ENCODE measurements around the gene DMD. TPM values are rescaled to one million over a fixed set of nuclear protein-coding genes. Genes with fewer than 3 reads are reported as not detected.

Gene DMD
- total and polyA plus RNA-seq, 9 donors = 14.0 to 70.5 (median 37.6) TPM

DNA sequence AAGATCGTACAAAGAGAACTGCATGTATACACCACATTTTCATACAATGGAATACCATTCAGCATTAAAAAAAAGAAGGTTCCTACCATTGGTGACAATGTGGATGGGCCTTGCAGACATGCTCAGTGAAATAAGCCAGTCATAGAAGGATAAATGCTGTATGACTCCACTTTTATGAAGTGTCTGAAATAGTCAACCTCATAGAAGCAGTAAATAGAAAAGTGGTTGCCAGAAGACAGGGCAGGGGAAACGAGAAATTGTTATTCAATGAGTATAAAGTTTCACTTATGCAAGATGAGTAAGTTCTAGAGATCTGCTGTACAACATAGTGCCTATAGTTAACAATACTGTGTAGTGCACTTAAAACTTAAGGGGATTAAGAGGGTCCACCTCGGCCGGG is 1882.1 kb downstream of the DMD start:
- intact Hi-C loops (cut with DNase I) = no loop called here
- no peak overlapping the region for H3K4me3 ChIP-seq
- WGBS, 3 donors = 74 to 84% (median 80%) methylated on average over 4 of the region's 4 CpGs
- DNase-seq = no peak
- no peaks in the 10 kb centered on the region for H3K27me3 ChIP-seq
- TF ChIP-seq EP300 (IDR thresholded peaks at IDR 0.05) = no peak
- no peak for TF ChIP-seq POLR2A (IDR thresholded peaks at IDR 0.05)
- TF ChIP-seq, protein P1, sequence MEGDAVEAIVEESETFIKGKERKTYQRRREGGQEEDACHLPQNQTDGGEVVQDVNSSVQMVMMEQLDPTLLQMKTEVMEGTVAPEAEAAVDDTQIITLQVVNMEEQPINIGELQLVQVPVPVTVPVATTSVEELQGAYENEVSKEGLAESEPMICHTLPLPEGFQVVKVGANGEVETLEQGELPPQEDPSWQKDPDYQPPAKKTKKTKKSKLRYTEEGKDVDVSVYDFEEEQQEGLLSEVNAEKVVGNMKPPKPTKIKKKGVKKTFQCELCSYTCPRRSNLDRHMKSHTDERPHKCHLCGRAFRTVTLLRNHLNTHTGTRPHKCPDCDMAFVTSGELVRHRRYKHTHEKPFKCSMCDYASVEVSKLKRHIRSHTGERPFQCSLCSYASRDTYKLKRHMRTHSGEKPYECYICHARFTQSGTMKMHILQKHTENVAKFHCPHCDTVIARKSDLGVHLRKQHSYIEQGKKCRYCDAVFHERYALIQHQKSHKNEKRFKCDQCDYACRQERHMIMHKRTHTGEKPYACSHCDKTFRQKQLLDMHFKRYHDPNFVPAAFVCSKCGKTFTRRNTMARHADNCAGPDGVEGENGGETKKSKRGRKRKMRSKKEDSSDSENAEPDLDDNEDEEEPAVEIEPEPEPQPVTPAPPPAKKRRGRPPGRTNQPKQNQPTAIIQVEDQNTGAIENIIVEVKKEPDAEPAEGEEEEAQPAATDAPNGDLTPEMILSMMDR (IDR thresholded peaks at IDR 0.05) = no peak
- no peak overlapping the region for H3K27ac ChIP-seq
- H3K9me3 ChIP-seq = no peaks in the 10 kb centered on the region
- H3K4me1 ChIP-seq (ENCODE audit: insufficient read depth) = no peaks in the 10 kb centered on the region
- no peaks in the 10 kb centered on the region for H3K36me3 ChIP-seq

DNA sequence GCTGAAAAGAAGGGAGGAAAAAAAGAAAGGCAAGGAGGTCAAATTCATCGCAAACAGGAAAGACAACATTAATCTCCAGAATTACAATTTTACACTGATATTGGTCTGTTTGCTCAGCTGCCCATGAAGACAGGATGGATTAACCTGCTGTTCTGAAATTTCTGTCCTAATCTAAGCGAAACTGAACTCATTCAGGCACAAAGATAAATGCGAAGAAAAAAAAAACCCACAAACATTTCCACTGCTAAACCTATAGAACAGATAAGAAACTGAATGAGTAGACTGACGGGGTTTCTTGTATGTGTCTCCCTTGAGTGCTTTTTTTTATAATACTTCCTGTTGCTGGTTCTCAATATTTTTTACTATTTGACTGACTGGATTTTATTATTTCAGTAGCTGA is 1887.7 kb downstream of the DMD start:
- intact Hi-C loops (cut with DNase I) = no loop called here
- 63 to 75% (median 72%) methylated on average over 4 of the region's 4 CpGs for WGBS, 3 donors
- Histone ChIP-seq H3K36me3 (no peaks in the 10 kb centered on the region), H3K27me3 (no peaks in the 10 kb centered on the region), H3K27ac (no peak overlapping the region), H3K4me3 (no peak overlapping the region), H3K4me1 (ENCODE audit: insufficient read depth) (no peaks in the 10 kb centered on the region), H3K9me3 (no peaks in the 10 kb centered on the region)
- TF ChIP-seq, protein P1 (IDR thresholded peaks at IDR 0.05) = no peak
- no peak for TF ChIP-seq POLR2A (IDR thresholded peaks at IDR 0.05)
- TF ChIP-seq EP300 (IDR thresholded peaks at IDR 0.05) = no peak
- DNase-seq = no peak

DNA sequence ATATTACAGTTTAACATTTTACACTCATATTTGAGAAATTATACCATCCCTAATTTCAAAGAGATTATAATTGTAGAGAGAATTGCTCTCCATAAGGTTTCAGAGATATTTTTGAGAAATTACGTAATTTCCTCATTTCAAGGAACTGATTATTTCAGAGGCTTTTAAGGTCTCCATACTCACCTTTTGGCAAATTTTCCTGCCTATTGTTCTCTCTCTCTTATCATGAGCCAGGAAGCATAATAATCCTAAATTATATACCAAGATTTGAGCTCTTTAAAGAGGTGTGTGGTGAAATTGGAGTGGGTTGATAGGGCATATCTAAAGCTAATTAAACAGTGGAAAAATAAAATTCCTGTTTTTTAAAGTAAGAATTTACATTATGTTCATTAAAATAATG is 1890.6 kb downstream of the DMD start:
- no peak overlapping the region for H3K4me3 ChIP-seq
- no peaks in the 10 kb centered on the region for H3K36me3 ChIP-seq
- intact Hi-C loops (cut with DNase I) = no loop called here
- 89 to 93% (median 92%) methylated on average over 1 of the region's 1 CpG for WGBS, 3 donors
- no peak overlapping the region for H3K27ac ChIP-seq
- no peaks in the 10 kb centered on the region for H3K27me3 ChIP-seq
- H3K4me1 ChIP-seq (ENCODE audit: insufficient read depth) = no peaks in the 10 kb centered on the region
- H3K9me3 ChIP-seq = no peaks in the 10 kb centered on the region
- no peak for DNase-seq
- TF ChIP-seq POLR2A (IDR thresholded peaks at IDR 0.05) = no peak
- TF ChIP-seq, protein P1 (IDR thresholded peaks at IDR 0.05) = no peak

DNA sequence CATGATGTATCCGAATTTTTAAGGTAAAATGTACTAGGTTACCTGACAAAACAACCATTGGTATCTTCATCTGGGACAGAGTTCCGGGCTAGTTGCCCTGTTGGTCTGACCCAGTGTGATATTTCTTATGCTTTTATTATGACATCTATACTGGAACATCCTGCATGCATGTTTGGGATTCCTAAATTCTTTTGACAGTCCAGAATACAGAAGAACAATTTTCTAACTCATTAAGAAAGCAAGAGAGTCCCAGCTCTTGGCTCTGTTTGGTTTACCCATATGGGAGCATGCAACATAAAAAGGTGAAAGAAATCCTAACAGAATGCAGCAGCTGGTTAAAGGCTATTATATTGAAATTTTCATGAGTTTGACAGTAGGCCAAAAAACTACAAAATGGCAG is 1891.8 kb downstream of the DMD start:
- intact Hi-C loops (cut with DNase I) = no loop called here
- WGBS, 3 donors = 16 to 21% (median 20%) methylated on average over 2 of the region's 2 CpGs
- DNase-seq = no peak
- Histone ChIP-seq H3K27ac (no peak overlapping the region), H3K36me3 (no peaks in the 10 kb centered on the region), H3K4me3 (no peak overlapping the region), H3K9me3 (no peaks in the 10 kb centered on the region), H3K27me3 (no peaks in the 10 kb centered on the region), H3K4me1 (ENCODE audit: insufficient read depth) (no peaks in the 10 kb centered on the region)
- no peak for TF ChIP-seq EP300 (IDR thresholded peaks at IDR 0.05)
- TF ChIP-seq, protein P1 (IDR thresholded peaks at IDR 0.05) = no peak
- no peak for TF ChIP-seq POLR2A (IDR thresholded peaks at IDR 0.05)

DNA sequence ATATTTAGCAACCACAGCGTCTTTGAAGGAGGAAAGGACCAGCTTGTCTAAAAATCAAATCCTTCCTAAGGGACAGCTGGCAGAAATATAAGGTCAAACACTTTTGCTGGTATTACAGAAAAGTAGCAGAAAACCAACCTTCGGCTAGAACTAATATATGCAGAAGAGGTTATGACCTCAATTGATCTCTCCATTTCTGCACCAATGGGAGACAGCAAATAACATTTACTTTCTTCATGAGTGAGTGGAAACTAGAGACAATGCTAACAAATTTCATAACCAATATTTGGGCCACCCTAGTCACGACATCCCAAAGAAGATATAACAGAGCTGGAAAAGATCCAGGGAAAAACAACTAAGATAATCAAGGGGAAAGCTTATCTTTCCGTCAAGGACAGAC is 1892.5 kb downstream of the DMD start:
- H3K4me3 ChIP-seq = no peak overlapping the region
- no peak for DNase-seq
- 37 to 41% (median 38%) methylated on average over 4 of the region's 4 CpGs for WGBS, 3 donors
- H3K36me3 ChIP-seq = no peaks in the 10 kb centered on the region
- no peaks in the 10 kb centered on the region for H3K27me3 ChIP-seq
- no peaks in the 10 kb centered on the region for H3K9me3 ChIP-seq
- no peak overlapping the region for H3K27ac ChIP-seq
- no peaks in the 10 kb centered on the region for H3K4me1 ChIP-seq (ENCODE audit: insufficient read depth)
- TF ChIP-seq, protein P1 (IDR thresholded peaks at IDR 0.05) = no peak
- TF ChIP-seq EP300 (IDR thresholded peaks at IDR 0.05) = no peak
- no peak for TF ChIP-seq POLR2A (IDR thresholded peaks at IDR 0.05)
- intact Hi-C loops (cut with DNase I) = no loop called here

Data from ovary (tissue), 9 donors.